GM19397 (cell line): ENCODE results near the gene CPTP.

Source experiments
- ATAC-seq: cut with Tn5 transposase; IDR thresholded peaks from one replicate; pipeline ENCODE4 v1.9.1; 2021; ENCODE audit warnings: mild to moderate bottlenecking, moderate library complexity; ENCODE audit not compliant: unreplicated experiment

CPTP gene

GRCh38 chr1:1291548-1292441 is 32.8 kb upstream of the CPTP start:
- no peak for ATAC-seq

GRCh38 chr1:1292442-1292779 is 32.2 kb upstream of the CPTP start:
- ATAC-seq = no peak

GRCh38 chr1:1292851-1293250 is 31.8 kb upstream of the CPTP start:
- ATAC-seq = no peak

- no peak for ATAC-seq
These were observed 31.0 kb upstream of the CPTP start for GRCh38 chr1:1293263-1294249.

- ATAC-seq = no peak
These were observed 30.2 kb upstream of the CPTP start for GRCh38 chr1:1294250-1294890.

GRCh38 chr1:1295154-1295923 is 29.3 kb upstream of the CPTP start:
- ATAC-seq = no peak

GRCh38 chr1:1296070-1297061 is 28.2 kb upstream of the CPTP start:
- no peak for ATAC-seq

- ATAC-seq = no peak
These were observed 26.7 kb upstream of the CPTP start for GRCh38 chr1:1297802-1298424.

GRCh38 chr1:1298861-1299685 is 25.5 kb upstream of the CPTP start:
- ATAC-seq = no peak

GRCh38 chr1:1299686-1300351 is 24.8 kb upstream of the CPTP start:
- ATAC-seq = no peak

- ATAC-seq = no peak
These were observed 24.3 kb upstream of the CPTP start for GRCh38 chr1:1300352-1300739.

GRCh38 chr1:1302006-1302430 is 22.6 kb upstream of the CPTP start:
- no peak for ATAC-seq

- no peak for ATAC-seq
These were observed 21.6 kb upstream of the CPTP start for GRCh38 chr1:1302951-1303509.

GRCh38 chr1:1303736-1304135 is 20.9 kb upstream of the CPTP start:
- ATAC-seq = no peak

- no peak for ATAC-seq
These were observed 20.0 kb upstream of the CPTP start for GRCh38 chr1:1304331-1305299.
